ENCODE results near the gene HOXD11. TPM values are rescaled to one million over a fixed set of nuclear protein-coding genes. Genes with fewer than 3 reads are reported as not detected.

Gene HOXD11
- total RNA-seq (2011; cell fraction: chromatin; rRNA removed; ENCODE audit: low replicate concordance), result not detected in 2 replicates
- not detected in 2 replicates for total RNA-seq (2011; cell fraction: nucleolus; rRNA removed)
- not detected in 2 replicates for total RNA-seq (2011; cell fraction: nucleoplasm; rRNA removed)
- total RNA-seq (2014; rRNA removed) (not detected in 2 replicates), total RNA-seq (2014; rRNA removed; fragmentation: Illumina TruSeq; extraction: Trizol) (not detected in 2 replicates), total RNA-seq (2015; rRNA removed; fragmentation: Illumina TruSeq; extraction: Trizol) (not detected in 2 replicates), total RNA-seq (2021) (not detected in 2 replicates), polyA plus RNA-seq (2011; rRNA removed) (not detected in 2 replicates), polyA plus RNA-seq (2014; fragmentation: Illumina TruSeq; extraction: Trizol) (not detected in 2 replicates), polyA plus RNA-seq (2014; fragmentation: Nextera tagmentation; extraction: Ambion mirVana) (not detected), polyA plus RNA-seq (2014; rRNA removed) (not detected in 2 replicates), polyA minus RNA-seq (2011; rRNA and poly(A)+ RNA removed) (not detected in 2 replicates), Bru-seq, nascent RNA (not detected), BruChase-seq, experiment 1, labeled RNA remaining after a 2-hour chase (not detected), BruChase-seq, experiment 2, labeled RNA remaining after a 6-hour chase (not detected)
- not detected in 2 replicates for polyA plus RNA-seq (2011; cell fraction: cytosol; rRNA removed)
- not detected in 2 replicates for polyA plus RNA-seq (2011; cell fraction: nucleus; rRNA removed)
- not detected in 2 replicates for polyA plus RNA-seq (2012)
- polyA minus RNA-seq (2011; cell fraction: cytosol; rRNA and poly(A)+ RNA removed), result not detected in 2 replicates
- not detected in 2 replicates for polyA minus RNA-seq (2011; cell fraction: nucleus; rRNA and poly(A)+ RNA removed)
- long read RNA-seq, experiment 1, result 0 reads
- long read RNA-seq, experiment 2, result 0 reads
- long read RNA-seq, experiment 3, result 0 reads

- DNase-seq (ENCODE audit: extremely low read depth in 1 of 4, low spot score in 3 of 4) (no peak), FAIRE-seq (no peak), ATAC-seq (no peak)
- Histone ChIP-seq H2AFZ (ENCODE audit: low read depth, low read length) (no peak within 1 kb of the TSS), H3K4me2 (ENCODE audit: insufficient read depth, low read length) (no peak within 1 kb of the TSS), H3K4me1 (replicated peaks in 1 of 2; ENCODE audit: control insufficient read depth in 2 of 2, insufficient read depth in 2 of 2, low read length in 2 of 2) (peaks cover 0 to 9% of the 10 kb centered on the region in 2 experiments; a peak in 1 of 5 replicates), H3K36me3 (ENCODE audit: control insufficient read depth, insufficient read depth, low read length) (no peaks in the 10 kb centered on the region), H3K9me3 (replicated peaks; ENCODE audit: control insufficient read depth, insufficient read depth, low read depth, low read length) (no peaks in the 10 kb centered on the region), H3K4me3 (no peak within 1 kb of the TSS), H3K9me1 (ENCODE audit: control insufficient read depth, insufficient read depth, low read length) (no peaks in the 10 kb centered on the region), H3K27me3 (ENCODE audit: control insufficient read depth in 2 of 2, insufficient read depth in 2 of 2, low read length in 2 of 2) (peaks cover 44 to 48% of the 10 kb centered on the region in 2 experiments), H4K20me1 (replicated peaks; ENCODE audit: control insufficient read depth, insufficient read depth, low read length) (peaks cover 4% of the 10 kb centered on the region; the same call in 1 of the 2 replicates), H3K27ac (ENCODE audit: extremely low read depth, low read depth, low read length) (no peak within 1 kb of the TSS), H3K79me2 (ENCODE audit: control insufficient read depth, insufficient read depth, low read length) (no peaks in the 10 kb centered on the region), H3K9ac (ENCODE audit: insufficient read depth in 1 of 2, low read depth in 2 of 2, low read length in 2 of 2) (no peak within 1 kb of the TSS)
- in situ Hi-C loops (cut with MboI) (no loop called here), intact Hi-C loops (cut with micrococcal nuclease) (no loop called here)
- ChIA-PET CTCF (ENCODE audit: low intra/inter-chr PET ratio) (no interaction called here), POLR2A (no interaction called here)
- 63% methylated on average over 51 of the region's 85 CpGs for whole genome bisulfite sequencing (ENCODE audit: insufficient coverage, low coverage, missing lambda C conversion rate)
- BruUV-seq (replicated peaks), result no TSS peak
- TF ChIP-seq ZFPM2 (CRISPR knock-in tag; IDR thresholded peaks at IDR 0.05) (no peak), ZNF232 (CRISPR knock-in tag; IDR thresholded peaks at IDR 0.05) (no peak), TFE3 (CRISPR knock-in tag; IDR thresholded peaks at IDR 0.05) (peak; percentile 58), FOS (IDR thresholded peaks at IDR 0.05; ENCODE audit: extremely low read depth, insufficient read length) (no peak), GATAD2B (IDR thresholded peaks at IDR 0.05; ENCODE audit: borderline replicate concordance) (no peak), ZNF165 (CRISPR knock-in tag; IDR thresholded peaks at IDR 0.05; ENCODE audit: borderline replicate concordance) (no peak), GABPA (tag; conservative IDR thresholded peaks at IDR 0.05; ENCODE audit: low read depth) (no peak)
Observed at GRCh38 chr2:176106581-176107539, at the start of gene HOXD11. HOXD11 (plus strand) TSS chr2:176107280; CDS start chr2:176107356, 76 bp downstream.

Data from K562 (cell line).